ENCODE measurements around the gene CNBP. TPM values are rescaled to one million over a fixed set of nuclear protein-coding genes. Genes with fewer than 3 reads are reported as not detected.

The CNBP gene
- total and polyA plus RNA-seq, 2 of the 13 experiments (the other 11 are each of a cell fraction or from before 2014, with no cell fraction given): 282 to 354 TPM

DNA sequence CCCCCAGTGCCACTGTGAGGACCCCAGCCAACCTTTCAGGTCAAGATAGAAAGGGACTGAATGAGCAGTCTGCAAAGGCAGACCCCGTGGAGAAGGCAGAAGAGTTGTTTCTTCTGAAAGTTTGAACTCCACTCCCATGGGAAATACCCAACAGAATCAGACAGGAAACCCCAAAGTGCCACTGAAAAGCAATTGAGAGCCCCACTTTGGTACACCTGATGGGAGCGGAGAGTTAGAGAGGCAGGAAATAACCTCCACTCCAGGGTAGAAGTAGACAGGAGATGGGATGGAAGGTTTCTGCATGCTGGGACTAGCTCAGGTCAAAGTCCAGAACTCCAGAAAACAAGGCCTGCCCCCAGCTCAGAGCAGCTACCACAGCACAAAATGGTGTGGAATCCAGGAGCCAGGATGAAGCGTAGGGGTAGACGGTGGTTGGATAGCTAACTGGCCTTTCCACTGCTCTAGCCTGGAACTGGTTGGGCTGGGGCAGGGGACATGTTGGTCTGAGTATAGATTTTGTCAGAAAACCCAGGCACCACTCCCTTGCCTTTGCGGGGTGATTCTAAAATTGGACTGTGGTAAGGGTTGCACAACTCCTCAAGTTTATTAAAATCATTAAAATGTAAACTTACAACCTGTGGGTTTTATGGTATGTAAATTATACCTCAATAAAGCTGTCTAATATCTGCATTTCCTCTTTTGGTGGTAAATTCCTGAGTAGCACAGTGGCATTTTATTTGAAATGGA, 60.2 kb downstream of the CNBP start (continued):
- TF ChIP-seq, protein P1, sequence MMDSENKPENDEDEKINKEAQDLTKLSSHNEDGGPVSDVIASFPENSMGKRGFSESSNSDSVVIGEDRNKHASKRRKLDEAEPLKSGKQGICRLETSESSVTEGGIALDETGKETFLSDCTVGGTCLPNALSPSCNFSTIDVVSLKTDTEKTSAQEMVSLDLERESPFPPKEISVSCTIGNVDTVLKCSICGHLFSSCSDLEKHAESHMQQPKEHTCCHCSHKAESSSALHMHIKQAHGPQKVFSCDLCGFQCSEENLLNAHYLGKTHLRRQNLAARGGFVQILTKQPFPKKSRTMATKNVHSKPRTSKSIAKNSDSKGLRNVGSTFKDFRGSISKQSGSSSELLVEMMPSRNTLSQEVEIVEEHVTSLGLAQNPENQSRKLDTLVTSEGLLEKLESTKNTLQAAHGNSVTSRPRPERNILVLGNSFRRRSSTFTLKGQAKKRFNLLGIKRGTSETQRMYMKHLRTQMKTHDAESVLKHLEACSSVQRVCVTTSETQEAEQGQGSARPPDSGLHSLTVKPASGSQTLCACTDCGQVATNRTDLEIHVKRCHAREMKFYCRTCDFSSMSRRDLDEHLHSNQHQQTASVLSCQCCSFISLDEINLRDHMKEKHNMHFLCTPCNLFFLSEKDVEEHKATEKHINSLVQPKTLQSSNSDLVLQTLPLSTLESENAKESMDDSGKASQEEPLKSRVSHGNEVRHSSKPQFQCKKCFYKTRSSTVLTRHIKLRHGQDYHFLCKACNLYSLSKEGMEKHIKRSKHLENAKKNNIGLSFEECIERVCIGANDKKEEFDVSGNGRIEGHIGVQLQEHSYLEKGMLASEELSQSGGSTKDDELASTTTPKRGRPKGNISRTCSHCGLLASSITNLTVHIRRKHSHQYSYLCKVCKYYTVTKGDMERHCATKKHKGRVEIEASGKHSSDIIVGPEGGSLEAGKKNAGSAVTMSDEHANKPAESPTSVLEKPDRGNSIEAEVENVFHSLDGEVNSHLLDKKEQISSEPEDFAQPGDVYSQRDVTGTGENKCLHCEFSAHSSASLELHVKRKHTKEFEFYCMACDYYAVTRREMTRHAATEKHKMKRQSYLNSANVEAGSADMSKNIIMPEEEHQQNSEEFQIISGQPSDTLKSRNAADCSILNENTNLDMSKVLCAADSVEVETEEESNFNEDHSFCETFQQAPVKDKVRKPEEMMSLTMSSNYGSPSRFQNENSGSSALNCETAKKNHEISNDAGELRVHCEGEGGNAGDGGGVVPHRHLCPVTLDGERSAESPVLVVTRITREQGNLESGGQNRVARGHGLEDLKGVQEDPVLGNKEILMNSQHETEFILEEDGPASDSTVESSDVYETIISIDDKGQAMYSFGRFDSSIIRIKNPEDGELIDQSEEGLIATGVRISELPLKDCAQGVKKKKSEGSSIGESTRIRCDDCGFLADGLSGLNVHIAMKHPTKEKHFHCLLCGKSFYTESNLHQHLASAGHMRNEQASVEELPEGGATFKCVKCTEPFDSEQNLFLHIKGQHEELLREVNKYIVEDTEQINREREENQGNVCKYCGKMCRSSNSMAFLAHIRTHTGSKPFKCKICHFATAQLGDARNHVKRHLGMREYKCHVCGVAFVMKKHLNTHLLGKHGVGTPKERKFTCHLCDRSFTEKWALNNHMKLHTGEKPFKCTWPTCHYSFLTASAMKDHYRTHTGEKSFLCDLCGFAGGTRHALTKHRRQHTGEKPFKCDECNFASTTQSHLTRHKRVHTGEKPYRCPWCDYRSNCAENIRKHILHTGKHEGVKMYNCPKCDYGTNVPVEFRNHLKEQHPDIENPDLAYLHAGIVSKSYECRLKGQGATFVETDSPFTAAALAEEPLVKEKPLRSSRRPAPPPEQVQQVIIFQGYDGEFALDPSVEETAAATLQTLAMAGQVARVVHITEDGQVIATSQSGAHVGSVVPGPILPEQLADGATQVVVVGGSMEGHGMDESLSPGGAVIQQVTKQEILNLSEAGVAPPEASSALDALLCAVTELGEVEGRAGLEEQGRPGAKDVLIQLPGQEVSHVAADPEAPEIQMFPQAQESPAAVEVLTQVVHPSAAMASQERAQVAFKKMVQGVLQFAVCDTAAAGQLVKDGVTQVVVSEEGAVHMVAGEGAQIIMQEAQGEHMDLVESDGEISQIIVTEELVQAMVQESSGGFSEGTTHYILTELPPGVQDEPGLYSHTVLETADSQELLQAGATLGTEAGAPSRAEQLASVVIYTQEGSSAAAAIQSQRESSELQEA (CRISPR knock-in tag; IDR thresholded peaks at IDR 0.05; ENCODE audit: not compliant biosample characterization): no peak
- no peak for TF ChIP-seq RFX3 (CRISPR knock-in tag; IDR thresholded peaks at IDR 0.05)
- TF ChIP-seq SMC3 (IDR thresholded peaks at IDR 0.05; ENCODE audit: low read length): no peak; the same call in 1 of the 2 replicates
- no peak for TF ChIP-seq JUN (CRISPR knock-in tag; IDR thresholded peaks at IDR 0.05)
- TF ChIP-seq, protein P2, sequence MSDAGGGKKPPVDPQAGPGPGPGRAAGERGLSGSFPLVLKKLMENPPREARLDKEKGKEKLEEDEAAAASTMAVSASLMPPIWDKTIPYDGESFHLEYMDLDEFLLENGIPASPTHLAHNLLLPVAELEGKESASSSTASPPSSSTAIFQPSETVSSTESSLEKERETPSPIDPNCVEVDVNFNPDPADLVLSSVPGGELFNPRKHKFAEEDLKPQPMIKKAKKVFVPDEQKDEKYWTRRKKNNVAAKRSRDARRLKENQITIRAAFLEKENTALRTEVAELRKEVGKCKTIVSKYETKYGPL (CRISPR knock-in tag; IDR thresholded peaks at IDR 0.05): no peak
- TF ChIP-seq KAT7 (CRISPR knock-in tag; IDR thresholded peaks at IDR 0.05; ENCODE audit: borderline replicate concordance): no peak
- no peak for TF ChIP-seq KLF16 (CRISPR knock-in tag; IDR thresholded peaks at IDR 0.05)
- no peak for TF ChIP-seq RBAK (CRISPR knock-in tag; IDR thresholded peaks at IDR 0.05)
- TF ChIP-seq, protein P3, sequence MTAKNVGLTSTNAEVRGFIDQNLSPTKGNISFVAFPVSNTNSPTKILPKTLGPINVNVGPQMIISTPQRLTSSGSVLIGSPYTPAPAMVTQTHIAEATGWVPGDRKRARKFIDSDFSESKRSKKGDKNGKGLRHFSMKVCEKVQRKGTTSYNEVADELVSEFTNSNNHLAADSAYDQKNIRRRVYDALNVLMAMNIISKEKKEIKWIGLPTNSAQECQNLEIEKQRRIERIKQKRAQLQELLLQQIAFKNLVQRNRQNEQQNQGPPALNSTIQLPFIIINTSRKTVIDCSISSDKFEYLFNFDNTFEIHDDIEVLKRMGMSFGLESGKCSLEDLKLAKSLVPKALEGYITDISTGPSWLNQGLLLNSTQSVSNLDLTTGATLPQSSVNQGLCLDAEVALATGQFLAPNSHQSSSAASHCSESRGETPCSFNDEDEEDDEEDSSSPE (CRISPR knock-in tag; IDR thresholded peaks at IDR 0.05): no peak
- peak; percentile 9; the same call in 1 of the 2 replicates for TF ChIP-seq GABPB1 (CRISPR knock-in tag; IDR thresholded peaks at IDR 0.05)
- no peak for TF ChIP-seq NFYC (CRISPR knock-in tag; IDR thresholded peaks at IDR 0.05)
- peak; percentile 32 for TF ChIP-seq ASH2L (IDR thresholded peaks at IDR 0.05; ENCODE audit: insufficient read length, low read depth, low read length)
- TF ChIP-seq, protein P4, sequence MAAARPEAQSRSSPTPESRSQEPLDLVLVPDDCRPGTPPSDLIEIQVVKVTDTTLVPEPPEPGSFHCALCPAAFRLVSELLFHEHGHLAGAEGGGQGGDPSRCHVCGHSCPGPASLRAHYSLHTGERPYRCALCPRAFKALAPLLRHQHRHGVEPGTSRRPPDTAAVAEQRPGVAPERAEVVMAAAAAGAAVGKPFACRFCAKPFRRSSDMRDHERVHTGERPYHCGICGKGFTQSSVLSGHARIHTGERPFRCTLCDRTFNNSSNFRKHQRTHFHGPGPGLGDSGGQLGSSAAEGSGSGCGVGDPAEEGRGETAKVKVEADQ (CRISPR knock-in tag; IDR thresholded peaks at IDR 0.05; ENCODE audit: borderline replicate concordance): no peak
- TF ChIP-seq ZNF33A (CRISPR knock-in tag; IDR thresholded peaks at IDR 0.05; ENCODE audit: borderline replicate concordance): no peak
- no peak for TF ChIP-seq KDM5A (IDR thresholded peaks at IDR 0.05; ENCODE audit: borderline replicate concordance, low read length)
- TF ChIP-seq, protein P5, sequence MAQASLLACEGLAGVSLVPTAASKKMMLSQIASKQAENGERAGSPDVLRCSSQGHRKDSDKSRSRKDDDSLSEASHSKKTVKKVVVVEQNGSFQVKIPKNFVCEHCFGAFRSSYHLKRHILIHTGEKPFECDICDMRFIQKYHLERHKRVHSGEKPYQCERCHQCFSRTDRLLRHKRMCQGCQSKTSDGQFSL (CRISPR knock-in tag; IDR thresholded peaks at IDR 0.05): no peak

Data from HepG2 (cell line).